Lower leg skin (tissue), 4 donors: Measurements from ENCODE around the gene UGT1A6. TPM values are rescaled to one million over a fixed set of nuclear protein-coding genes. Genes with fewer than 3 reads are reported as not detected.
"Not testable (repeated sequence)": the region's sequence is repeated elsewhere in the genome, so short reads cannot be mapped to it uniquely, and the experiment has no call there.

Source experiments
- DNase-seq, 2 donors: peaks; one replicate each; pipeline ENCODE4 v3.0.0-alpha.2; 2019; ENCODE audit warnings: low spot score in 2 of 2
- H3K4me3 ChIP-seq: fragments of 200-600 bp; sonication (generic); 2 replicates; pipeline ENCODE4 v1.5.1; 2017; ENCODE audit warnings: mild to moderate bottlenecking, low read depth; ENCODE audit not compliant: poor library complexity, severe bottlenecking
- CTCF ChIP-seq, 3 donors: fragments of 450-650 bp; IDR thresholded peaks; one replicate each; pipeline ENCODE4 v1.5.1; 2016; ENCODE audit warnings: antibody characterized with exemption in 3 of 3, mild to moderate bottlenecking in 3 of 3, moderate library complexity in 2 of 3
- POLR2A ChIP-seq, 2 donors: fragments of 450-650 bp; IDR thresholded peaks; one replicate each; pipeline ENCODE4 v1.6.1; 2016 to 2017; ENCODE audit warnings: antibody characterized with exemption in 2 of 2, mild to moderate bottlenecking in 1 of 2, moderate library complexity in 1 of 2
- WGBS, 2 donors: methylation state at CpG; one replicate each; pipeline ENCODE4 v1.1.5; 2018; 5-methylcytosine and 5-hydroxymethylcytosine counted together
- intact Hi-C: fragments of 100-400 bp; cut with DNase I; formaldehyde crosslinking; loops from one replicate; pipeline ENCODE4 v1.15.0; 2023; ENCODE audit warnings: low total_unique reads
- total RNA-seq, 4 donors: library from RNA; depleted of rRNA; stranded (reverse); fragments of >200 nt; gene quantifications; one replicate each; pipeline ENCODE4 v1.1.0, GENCODE V29; 2016

The UGT1A6 gene
- total RNA-seq: 10 to 100 TPM; 11.5 to 35.6 (median 14.4) TPM

DNA sequence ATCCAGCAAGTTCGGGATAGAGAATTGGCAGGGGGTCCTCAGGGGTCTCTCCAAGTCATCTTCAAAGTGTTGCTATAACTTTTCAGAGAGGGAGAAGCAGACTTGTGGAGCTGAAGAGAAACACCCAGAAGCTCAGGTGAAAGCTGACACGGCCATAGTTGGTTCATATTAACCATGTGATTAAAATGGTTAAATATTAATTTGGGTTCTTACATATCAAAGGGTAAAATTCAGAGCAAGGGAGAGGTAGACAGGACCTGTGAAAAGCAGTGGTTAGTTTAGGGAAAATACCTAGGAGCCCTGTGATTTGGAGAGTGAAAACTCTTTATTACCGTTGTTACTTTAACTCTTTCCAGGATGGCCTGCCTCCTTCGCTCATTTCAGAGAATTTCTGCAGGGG is at the start of gene UGT1A6:
Gene UGT1A6 (plus strand): TSS at position 243 of the 400 bp plus-strand sequence. CDS start 115 bp downstream, at position 358.
- DNase-seq: no peak
- intact Hi-C loops: loop anchor here (5.0 kb wide), 1 partner anchor 615 kb away; no protein-coding TSS in a partner anchor

GRCh38 chr2:233643128-233643527 is 49.6 kb upstream of the UGT1A6 start:
- TF ChIP-seq CTCF (IDR thresholded peaks at IDR 0.05): no peak
- TF ChIP-seq POLR2A (IDR thresholded peaks at IDR 0.05): no peak
- no peak for DNase-seq
- WGBS, 2 donors: 100% methylated on average over 1 of the region's 1 CpG
- intact Hi-C loops: no loop called here
- no peak overlapping the region for H3K4me3 ChIP-seq

More for the DNA sequence above, at the start of gene UGT1A6:
- TF ChIP-seq POLR2A (IDR thresholded peaks at IDR 0.05): no peak
- no peak for TF ChIP-seq CTCF (IDR thresholded peaks at IDR 0.05)
- WGBS, 2 donors: 57 to 77% methylated on average over 4 of the region's 4 CpGs
- no peak within 1 kb of the TSS for H3K4me3 ChIP-seq

DNA sequence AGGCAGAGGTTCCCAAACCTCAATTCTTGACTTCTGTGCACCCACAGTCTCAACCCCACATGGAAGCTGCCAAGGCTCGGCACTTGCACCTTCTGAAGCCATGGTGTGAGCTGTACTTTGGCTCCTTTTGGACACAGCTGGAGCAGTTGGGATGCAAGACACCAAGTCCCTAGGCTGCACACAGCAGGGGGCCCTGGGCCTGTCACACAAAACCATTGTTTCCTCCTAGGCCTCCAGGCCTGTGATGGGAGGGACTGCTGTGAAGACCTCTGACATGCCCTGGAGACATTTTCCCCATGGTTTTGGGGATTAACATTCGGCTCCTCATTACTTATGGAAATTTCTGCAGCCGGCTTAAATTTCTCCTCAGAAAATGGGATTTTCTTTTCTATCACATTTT is 46.7 kb upstream of the UGT1A6 start:
- H3K4me3 ChIP-seq, intact Hi-C loops, DNase-seq: not testable (repeated sequence)
- 87 to 94% methylated on average over 3 of the region's 3 CpGs for WGBS, 2 donors

DNA sequence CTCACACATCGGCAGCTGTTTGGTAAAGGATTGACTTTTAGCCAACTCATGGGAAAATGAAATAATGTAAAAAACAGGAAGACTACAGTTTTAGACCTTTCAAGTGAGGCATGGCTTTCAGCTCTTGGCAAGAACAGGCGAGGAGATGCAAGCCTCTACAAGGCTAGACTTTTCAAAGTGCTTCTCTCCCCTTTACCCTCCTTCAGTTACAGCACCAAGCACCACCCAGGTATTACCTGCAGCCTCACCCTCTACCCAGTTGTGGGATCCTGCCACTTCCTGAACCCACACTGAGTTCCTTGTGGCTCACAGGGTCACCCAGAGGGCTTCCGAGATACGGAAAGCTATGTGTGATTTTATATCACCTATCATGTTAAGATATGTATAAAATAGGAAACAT is 41.7 kb upstream of the UGT1A6 start:
- WGBS, 2 donors: 44 to 48% methylated on average over 4 of the region's 4 CpGs

GRCh38 chr2:233651430-233651829 is 41.3 kb upstream of the UGT1A6 start:
- WGBS, 2 donors: 89 to 100% methylated on average over 2 of the region's 2 CpGs
- intact Hi-C loops: no loop called here

More for the DNA sequence above, 41.7 kb upstream of the UGT1A6 start:
- intact Hi-C loops: no loop called here
- H3K4me3 ChIP-seq: no peak overlapping the region
- no peak for DNase-seq
- TF ChIP-seq CTCF (IDR thresholded peaks at IDR 0.05) (no peak), POLR2A (IDR thresholded peaks at IDR 0.05) (no peak)

GRCh38 chr2:233654501-233654900 is 38.2 kb upstream of the UGT1A6 start:
- intact Hi-C loops: no loop called here
- WGBS, 2 donors: 66 to 72% methylated on average over 6 of the region's 6 CpGs
- no peak for TF ChIP-seq POLR2A (IDR thresholded peaks at IDR 0.05)
- TF ChIP-seq CTCF (IDR thresholded peaks at IDR 0.05): no peak

More at GRCh38 chr2:233651430-233651829, 41.3 kb upstream of the UGT1A6 start:
- no peak overlapping the region for H3K4me3 ChIP-seq
- no peak for DNase-seq
- TF ChIP-seq CTCF (IDR thresholded peaks at IDR 0.05): no peak
- no peak for TF ChIP-seq POLR2A (IDR thresholded peaks at IDR 0.05)

More at GRCh38 chr2:233654501-233654900, 38.2 kb upstream of the UGT1A6 start:
- DNase-seq: no peak
- no peak overlapping the region for H3K4me3 ChIP-seq
